HEK293 (cell line): Measurements from ENCODE around the gene NDRG4.

ENCODE experiments used
- CTCF ChIA-PET: fragments of 350-600 bp; formaldehyde crosslinking; extraction: SDS; loops from one replicate; lab custom pipeline; 2021; ENCODE audit warnings: antibody characterized with exemption; lab: Yijun Ruan, JAX
- POLR2A ChIA-PET: fragments of 300-600 bp; formaldehyde crosslinking; extraction: SDS; loops from one replicate; lab custom pipeline; 2020; ENCODE audit warnings: antibody characterized with exemption, inconsistent platforms; lab: Yijun Ruan, JAX
- H3K27ac ChIP-seq: fragments of 200-500 bp; sonication (Bioruptor generic); 2 replicates; pipeline ENCODE4 v1.5.1; 2014; ENCODE audit warnings: low read depth, low read length, control low read depth, inconsistent platforms; ENCODE audit errors: extremely low read depth
- H3K36me3 ChIP-seq, 2 experiments: fragments of 200-500 bp in 1 of 2; sonication (Bioruptor generic) in 1 of 2; 1 replicate in 1 of 2; 2 replicates in 1 of 2; pipeline ENCODE4 v1.5.1; 2014 to 2017; ENCODE audit warnings: inconsistent platforms in 2 of 2, low read length in 2 of 2; ENCODE audit not compliant: control insufficient read depth in 2 of 2, insufficient read depth in 1 of 2
- H3K4me1 ChIP-seq: fragments of 200-500 bp; sonication (Bioruptor generic); 2 replicates; pipeline ENCODE4 v1.5.1; 2014; ENCODE audit warnings: mild to moderate bottlenecking, low read length, inconsistent platforms; ENCODE audit not compliant: control insufficient read depth, insufficient read depth
- H3K4me3 ChIP-seq: 2 replicates; pipeline ENCODE4 v1.5.1; 2011; ENCODE audit warnings: low read depth, mild to moderate bottlenecking, control low read depth, low read length, moderate library complexity
- H3K9me3 ChIP-seq: fragments of 200-500 bp; sonication (Bioruptor generic); 2 replicates; pipeline ENCODE4 v1.5.1; 2014; ENCODE audit warnings: low read depth, low read length, inconsistent platforms; ENCODE audit not compliant: control insufficient read depth, insufficient read depth
- EGR2 ChIP-seq: fragments of 450-650 bp; formaldehyde crosslinking; IDR thresholded peaks from 2 replicates; pipeline ENCODE4 v1.5.1; 2016; ENCODE audit warnings: low read depth, missing biosample characterization, missing genetic modification characterization
- ELK4 ChIP-seq: IDR thresholded peaks from 2 replicates; pipeline ENCODE4 v1.6.1; 2011; ENCODE audit warnings: mild to moderate bottlenecking, low read depth, low read length, borderline replicate concordance
- KLF10 ChIP-seq: fragments of 450-650 bp; IDR thresholded peaks from 2 replicates; pipeline ENCODE4 v1.5.1; 2018; ENCODE audit warnings: missing biosample characterization, mild to moderate bottlenecking, missing genetic modification characterization
- KLF16 ChIP-seq: fragments of 450-650 bp; formaldehyde crosslinking; IDR thresholded peaks from 2 replicates; pipeline ENCODE4 v1.5.1; 2017; ENCODE audit warnings: missing biosample characterization, missing genetic modification characterization
- SALL2 ChIP-seq: fragments of 450-650 bp; formaldehyde crosslinking; IDR thresholded peaks from 2 replicates; pipeline ENCODE4 v1.5.0; 2017; ENCODE audit warnings: missing biosample characterization, mild to moderate bottlenecking, missing genetic modification characterization, borderline replicate concordance
- ZBTB21 ChIP-seq: fragments of 450-650 bp; formaldehyde crosslinking; IDR thresholded peaks from 2 replicates; pipeline ENCODE4 v1.5.1; 2017; ENCODE audit warnings: missing biosample characterization, missing genetic modification characterization
- ZFHX2 ChIP-seq: fragments of 450-650 bp; formaldehyde crosslinking; conservative IDR thresholded peaks from 2 replicates; pipeline ENCODE4 v1.5.1; 2016; ENCODE audit warnings: missing biosample characterization, missing genetic modification characterization
- ZIC2 ChIP-seq: fragments of 450-650 bp; formaldehyde crosslinking; IDR thresholded peaks from 2 replicates; pipeline ENCODE4 v1.5.1; 2016; ENCODE audit warnings: missing biosample characterization, missing genetic modification characterization
- ZNF140 ChIP-seq: fragments of 450-650 bp; formaldehyde crosslinking; IDR thresholded peaks from 2 replicates; pipeline ENCODE4 v1.5.1; 2016; ENCODE audit warnings: missing biosample characterization, missing genetic modification characterization
- ZNF19 ChIP-seq: fragments of 450-650 bp; formaldehyde crosslinking; IDR thresholded peaks from 2 replicates; pipeline ENCODE4; 2016; ENCODE audit warnings: missing biosample characterization, missing genetic modification characterization, low read depth
- ZNF248 ChIP-seq: fragments of 450-650 bp; formaldehyde crosslinking; IDR thresholded peaks from 2 replicates; pipeline ENCODE4 v1.5.1; 2017; ENCODE audit warnings: missing biosample characterization, missing genetic modification characterization
- ZNF302 ChIP-seq: fragments of 450-650 bp; formaldehyde crosslinking; IDR thresholded peaks from 2 replicates; pipeline ENCODE4 v1.5.1; 2016; ENCODE audit warnings: missing biosample characterization, missing genetic modification characterization, low read depth
- ZNF324 ChIP-seq: fragments of 450-650 bp; formaldehyde crosslinking; IDR thresholded peaks from 2 replicates; pipeline ENCODE4 v1.5.1; 2016; ENCODE audit warnings: missing biosample characterization, missing genetic modification characterization
- ZNF391 ChIP-seq: fragments of 450-650 bp; formaldehyde crosslinking; IDR thresholded peaks from 2 replicates; pipeline ENCODE4 v1.5.1; 2016; ENCODE audit warnings: low read depth, missing biosample characterization, missing genetic modification characterization, borderline replicate concordance
- ZNF488 ChIP-seq: fragments of 450-650 bp; formaldehyde crosslinking; IDR thresholded peaks from 2 replicates; pipeline ENCODE4 v1.5.1; 2016; ENCODE audit warnings: missing biosample characterization, missing genetic modification characterization
- ZNF510 ChIP-seq: fragments of 450-650 bp; formaldehyde crosslinking; IDR thresholded peaks from 2 replicates; pipeline ENCODE4 v1.5.1; 2018; ENCODE audit warnings: mild to moderate bottlenecking, missing genetic modification characterization, missing biosample characterization; ENCODE audit not compliant: insufficient replicate concordance
- ZNF518A ChIP-seq: fragments of 450-650 bp; formaldehyde crosslinking; conservative IDR thresholded peaks from 2 replicates; pipeline ENCODE4 v1.5.1; 2016; ENCODE audit warnings: low read depth, missing biosample characterization, missing genetic modification characterization
- ZNF561 ChIP-seq: fragments of 450-650 bp; IDR thresholded peaks from 2 replicates; pipeline ENCODE4 v1.5.1; 2018; ENCODE audit warnings: missing biosample characterization, missing genetic modification characterization, borderline replicate concordance
- ZNF585B ChIP-seq: fragments of 450-650 bp; formaldehyde crosslinking; IDR thresholded peaks from 2 replicates; pipeline ENCODE4 v1.5.1; 2016; ENCODE audit warnings: missing biosample characterization, missing genetic modification characterization
- ZNF596 ChIP-seq: fragments of 450-650 bp; IDR thresholded peaks from 2 replicates; pipeline ENCODE4 v1.5.0; 2018; ENCODE audit warnings: missing biosample characterization, mild to moderate bottlenecking, missing genetic modification characterization, moderate library complexity
- ZSCAN4 ChIP-seq: fragments of 450-650 bp; formaldehyde crosslinking; IDR thresholded peaks from 2 replicates; pipeline ENCODE4 v1.5.1; 2017; ENCODE audit warnings: missing biosample characterization, missing genetic modification characterization

Gene NDRG4

GRCh38 chr16:58450590-58450989, 49.4 kb upstream of the NDRG4 start (continued):
- TF ChIP-seq SALL2 (no peak), ZNF596 (tag by site-specific recombination) (no peak), ZNF19 (tag by site-specific recombination) (no peak), ZNF518A (tag by site-specific recombination) (no peak), ZNF561 (tag by site-specific recombination) (no peak)

- TF ChIP-seq ZNF488 (tag by site-specific recombination): no peak
- TF ChIP-seq ZIC2 (tag by site-specific recombination): peak; percentile 91
- TF ChIP-seq ZNF510 (tag by site-specific recombination): no peak
- TF ChIP-seq ZBTB21 (tag by site-specific recombination): no peak
- TF ChIP-seq KLF16 (tag by site-specific recombination): no peak
- no peak for TF ChIP-seq ZSCAN4
- no peak for TF ChIP-seq ZNF391 (tag by site-specific recombination)
- TF ChIP-seq ZFHX2 (tag by site-specific recombination): 0 out of 2 replicates have a peak, but pooled peaks have one; percentile 29
- TF ChIP-seq KLF10 (tag by site-specific recombination): no peak
- TF ChIP-seq EGR2 (tag by site-specific recombination): 0 out of 2 replicates have a peak, but pooled peaks have one; percentile 35
- TF ChIP-seq ZNF140 (tag by site-specific recombination): no peak
- no peak for TF ChIP-seq ZNF302 (tag by site-specific recombination)
- TF ChIP-seq ZNF585B (tag by site-specific recombination): no peak
- no peak for TF ChIP-seq ELK4
- no peak for TF ChIP-seq ZNF248
- TF ChIP-seq ZNF324: no peak
- 0 out of 2 replicates have a peak, but pooled peaks cover 1% of the 10 kb centered on the region for H3K4me1 ChIP-seq
- H3K4me3 ChIP-seq: no peak overlapping the region
- H3K36me3 ChIP-seq: no peaks in the 10 kb centered on the region
- POLR2A ChIA-PET: no interaction called here
- no peak overlapping the region for H3K27ac ChIP-seq
- H3K9me3 ChIP-seq: no peaks in the 10 kb centered on the region
- CTCF ChIA-PET: interaction anchor here (0.6 kb wide), 1 partner anchor 353 kb away, joined by 3 read pairs; no protein-coding TSS in a partner anchor
Measured at GRCh38 chr16:58451265-58451689, 48.7 kb upstream of the NDRG4 start.
